Muscle layer of duodenum (tissue), 2 donors: ENCODE data around the gene KIRREL2.
"Not testable (repeated sequence)": the region's sequence is repeated elsewhere in the genome, so short reads cannot be mapped to it uniquely, and the experiment has no call there.

ENCODE experiments used
- H3K27ac ChIP-seq: one replicate; pipeline ENCODE4 v1.7.0; 2013; ENCODE audit warnings: mild to moderate bottlenecking, low read length
- H3K27me3 ChIP-seq: one replicate; pipeline ENCODE4 v1.7.0; 2013; ENCODE audit warnings: low read depth, mild to moderate bottlenecking, control low read depth, low read length
- H3K36me3 ChIP-seq, 2 donors: one replicate each; pipeline ENCODE4 v1.7.0; 2013; ENCODE audit warnings: low read length in 2 of 2, control low read depth in 1 of 2, mild to moderate bottlenecking in 1 of 2; ENCODE audit not compliant: insufficient read depth in 2 of 2, control insufficient read depth in 1 of 2
- H3K4me1 ChIP-seq, 2 donors: one replicate each; pipeline ENCODE4 v1.7.0; 2013; ENCODE audit warnings: low read length in 2 of 2, mild to moderate bottlenecking in 2 of 2, control low read depth in 1 of 2, moderate library complexity in 1 of 2; ENCODE audit not compliant: insufficient read depth in 2 of 2, control insufficient read depth in 1 of 2
- H3K4me3 ChIP-seq, 2 donors: one replicate each; pipeline ENCODE4 v1.7.0; 2013; ENCODE audit warnings: low read length in 2 of 2, low read depth in 1 of 2, mild to moderate bottlenecking in 1 of 2
- H3K9me3 ChIP-seq, 2 donors: one replicate each; pipeline ENCODE4 v1.7.0; 2013; ENCODE audit warnings: low read length in 2 of 2, control low read depth in 1 of 2, mild to moderate bottlenecking in 1 of 2; ENCODE audit not compliant: control insufficient read depth in 1 of 2
- donor health status: healthy.

Gene KIRREL2

GRCh38 chr19:35902870-35903475, 46.3 kb downstream of the KIRREL2 start:
- peaks cover 0 to 30% of the 10 kb centered on the region in 2 donors for H3K4me1 ChIP-seq
- H3K4me3 ChIP-seq = peak overlapping the region; percentile 21 to 48
- H3K9me3 ChIP-seq = no peaks in the 10 kb centered on the region
- no peaks in the 10 kb centered on the region for H3K27me3 ChIP-seq
- peak overlapping the region; percentile 80 for H3K27ac ChIP-seq
- H3K36me3 ChIP-seq = no peaks in the 10 kb centered on the region

GRCh38 chr19:35903550-35904179, 47.0 kb downstream of the KIRREL2 start:
- Histone ChIP-seq H3K36me3 (no peaks in the 10 kb centered on the region), H3K9me3 (no peaks in the 10 kb centered on the region), H3K27me3 (no peaks in the 10 kb centered on the region), H3K27ac (peak overlapping the region; percentile 80), H3K4me3 (peak overlapping the region in 1 of 2 donors; percentile 21), H3K4me1 (peaks cover 0 to 23% of the 10 kb centered on the region in 2 donors)

GRCh38 chr19:35904311-35905068, 47.8 kb downstream of the KIRREL2 start:
- Histone ChIP-seq H3K27ac (peak overlapping the region; percentile 67), H3K27me3 (no peaks in the 10 kb centered on the region), H3K36me3 (no peaks in the 10 kb centered on the region), H3K9me3 (no peaks in the 10 kb centered on the region), H3K4me1 (peaks cover 0 to 23% of the 10 kb centered on the region in 2 donors), H3K4me3 (no peak overlapping the region)

- H3K27me3 ChIP-seq = no peaks in the 10 kb centered on the region
- peak overlapping the region; percentile 53 for H3K27ac ChIP-seq
- no peaks in the 10 kb centered on the region for H3K9me3 ChIP-seq
- no peaks in the 10 kb centered on the region for H3K36me3 ChIP-seq
- peaks cover 0 to 23% of the 10 kb centered on the region in 2 donors for H3K4me1 ChIP-seq
- no peak overlapping the region for H3K4me3 ChIP-seq
Observed at GRCh38 chr19:35905178-35905727, 48.5 kb downstream of the KIRREL2 start.

- H3K4me3 ChIP-seq = peak overlapping the region; percentile 40 to 48
- H3K27ac ChIP-seq = peak overlapping the region; percentile 75
- no peaks in the 10 kb centered on the region for H3K36me3 ChIP-seq
- H3K27me3 ChIP-seq = no peaks in the 10 kb centered on the region
- H3K9me3 ChIP-seq = no peaks in the 10 kb centered on the region
- peaks cover 0 to 15% of the 10 kb centered on the region in 2 donors for H3K4me1 ChIP-seq
Observed at GRCh38 chr19:35907377-35907745, 50.6 kb downstream of the KIRREL2 start.

- Histone ChIP-seq H3K9me3 (no peaks in the 10 kb centered on the region), H3K27ac (peak within 1 kb of the TSS; percentile 77), H3K36me3 (no peaks in the 10 kb centered on the region), H3K4me3 (peak within 1 kb of the TSS; percentile 40 to 48), H3K4me1 (peaks cover 0 to 15% of the 10 kb centered on the region in 2 donors), H3K27me3 (no peaks in the 10 kb centered on the region)
Observed at GRCh38 chr19:35908010-35908441, 51.3 kb downstream of the KIRREL2 start, which contains the start of gene TYROBP. TYROBP (minus strand) TSS chr19:35908295; CDS start chr19:35908228, 67 bp downstream.

- Histone ChIP-seq H3K4me1 (peaks cover 0 to 7% of the 10 kb centered on the region in 2 donors), H3K4me3 (no peak overlapping the region), H3K27me3 (no peaks in the 10 kb centered on the region), H3K36me3 (no peaks in the 10 kb centered on the region), H3K9me3 (no peaks in the 10 kb centered on the region), H3K27ac (peak overlapping the region; percentile 77)
Observed at GRCh38 chr19:35908973-35909683, 52.4 kb downstream of the KIRREL2 start.

GRCh38 chr19:35909684-35910035, 52.9 kb downstream of the KIRREL2 start:
- peak overlapping the region; percentile 60 for H3K27ac ChIP-seq
- H3K9me3 ChIP-seq = no peaks in the 10 kb centered on the region
- H3K27me3 ChIP-seq = no peaks in the 10 kb centered on the region
- H3K4me3 ChIP-seq = no peak overlapping the region
- H3K4me1 ChIP-seq = peaks cover 0 to 7% of the 10 kb centered on the region in 2 donors
- no peaks in the 10 kb centered on the region for H3K36me3 ChIP-seq

- H3K9me3 ChIP-seq, H3K27me3 ChIP-seq, H3K4me1 ChIP-seq, H3K36me3 ChIP-seq, H3K27ac ChIP-seq, H3K4me3 ChIP-seq: not testable (repeated sequence)
Observed at GRCh38 chr19:35910355-35910754, 53.6 kb downstream of the KIRREL2 start.

GRCh38 chr19:35911173-35911572, 54.5 kb downstream of the KIRREL2 start:
- no peaks in the 10 kb centered on the region for H3K9me3 ChIP-seq
- no peak overlapping the region for H3K4me3 ChIP-seq
- H3K4me1 ChIP-seq = peaks cover 0 to 7% of the 10 kb centered on the region in 2 donors
- no peak overlapping the region for H3K27ac ChIP-seq
- H3K36me3 ChIP-seq = no peaks in the 10 kb centered on the region
- H3K27me3 ChIP-seq = no peaks in the 10 kb centered on the region

GRCh38 chr19:35911790-35912189, 55.1 kb downstream of the KIRREL2 start:
- no peaks in the 10 kb centered on the region for H3K9me3 ChIP-seq
- no peaks in the 10 kb centered on the region for H3K27me3 ChIP-seq
- no peaks in the 10 kb centered on the region for H3K36me3 ChIP-seq
- no peak overlapping the region for H3K4me3 ChIP-seq
- peaks cover 0 to 3% of the 10 kb centered on the region in 2 donors for H3K4me1 ChIP-seq
- H3K27ac ChIP-seq = no peak overlapping the region
